ENCODE measurements around the gene EHD2. TPM values are rescaled to one million over a fixed set of nuclear protein-coding genes. Genes with fewer than 3 reads are reported as not detected.

The EHD2 gene
- total and polyA plus RNA-seq, 2 of the 4 experiments (the other 2 are of a cell fraction), result 35.3 to 181 TPM

- dilution Hi-C loops (cut with HindIII; ENCODE audit: low sequenced_read_pairs, unreplicated experiment) (no loop called here), in situ Hi-C loops (cut with MboI; ENCODE audit: low sequenced_read_pairs) (loop anchor here (5.0 kb wide), 1 partner anchor 37 kb away; the partner anchor contains the start of gene EHD2), intact Hi-C loops (cut with micrococcal nuclease) (no loop called here)
- Histone ChIP-seq H3K9me1 (ENCODE audit: insufficient read depth, low read length) (no peaks in the 10 kb centered on the region), H2AK5ac (ENCODE audit: low read depth, low read length) (no peak overlapping the region), H4K20me1 (ENCODE audit: insufficient read depth, low read length) (peaks cover 33% of the 10 kb centered on the region), H3K4me3 (ENCODE audit: insufficient read depth, low read depth, low read length) (no peak overlapping the region), H2BK20ac (ENCODE audit: low read depth, low read length) (no peak overlapping the region), H3K27ac (ENCODE audit: insufficient read depth, low read length) (no peak overlapping the region), H3K9me3 (ENCODE audit: control insufficient read depth, insufficient read depth, low read length) (no peaks in the 10 kb centered on the region), H2BK120ac (ENCODE audit: low read depth, low read length) (no peak overlapping the region), H4K5ac (ENCODE audit: low read depth, low read length) (no peak overlapping the region), H4K8ac (ENCODE audit: low read depth in 2 of 2, low read length in 2 of 2) (no peak overlapping the region), H2AK9ac (replicated peaks; ENCODE audit: low read depth, low read length, poor library complexity) (no peak overlapping the region), H3K27me3 (ENCODE audit: control insufficient read depth, insufficient read depth, low read length) (no peaks in the 10 kb centered on the region), H2AFZ (replicated peaks; ENCODE audit: low read length, poor library complexity) (no peak overlapping the region), H3K36me3 (ENCODE audit: control insufficient read depth, insufficient read depth, low read length) (peaks cover 55% of the 10 kb centered on the region), H3K4me2 (ENCODE audit: low read depth, low read length) (no peak overlapping the region), H3K18ac (ENCODE audit: low read depth, low read length) (no peak overlapping the region), H3K14ac (replicated peaks; ENCODE audit: low read depth, low read length) (no peak overlapping the region), H4K91ac (ENCODE audit: insufficient read depth, low read depth, low read length) (no peak overlapping the region), H3K79me1 (ENCODE audit: low read depth in 1 of 2, low read length in 2 of 2) (peaks cover 36 to 50% of the 10 kb centered on the region in 2 experiments), H3K23ac (ENCODE audit: low read depth, low read length) (no peak overlapping the region), H3K4ac (ENCODE audit: low read depth, low read length) (no peak overlapping the region), H3K4me1 (ENCODE audit: control insufficient read depth, insufficient read depth, low read length) (no peaks in the 10 kb centered on the region), H2BK15ac (ENCODE audit: low read depth, low read length) (no peak overlapping the region), H2BK5ac (ENCODE audit: low read depth, low read length, poor library complexity, severe bottlenecking) (no peak overlapping the region), H3K9ac (ENCODE audit: low read depth, low read length) (no peak overlapping the region), H3K56ac (ENCODE audit: extremely low read depth, insufficient read depth, low read length) (no peak overlapping the region)
- TF ChIP-seq FOS (IDR thresholded peaks at IDR 0.05; ENCODE audit: low read depth, low read length), result no peak
- ChIA-PET POLR2A (ENCODE audit: unreplicated experiment) (no interaction called here), CTCF (no interaction called here)
- 80% methylated on average over 1 of the region's 3 CpGs; no CpG with 5 or more reads in 1 of the 2 experiments for WGBS, 2 experiments (ENCODE audit: extremely low coverage in 2 of 2, insufficient read length in 1 of 2)
- ATAC-seq (ENCODE audit: low read depth), result no peak
- no peak for DNase-seq
- BruUV-seq (replicated peaks), result no TSS peak
Measured at GRCh38 chr19:47749326-47749725, 36.1 kb downstream of the EHD2 start.

All from IMR-90 (cell line).